ENCODE results near the gene ELMO3. TPM values are rescaled to one million over a fixed set of nuclear protein-coding genes. Genes with fewer than 3 reads are reported as not detected.

ELMO3 gene
- total and polyA plus RNA-seq, 2 of the 13 experiments (the other 11 are each of a cell fraction or from before 2014, with no cell fraction given): 2.6 to 4.0 TPM

GRCh38 chr16:67173808-67174705 lies 24.9 kb upstream of the ELMO3 start (continued):
- TF ChIP-seq TEAD2 (CRISPR knock-in tag; IDR thresholded peaks at IDR 0.05) (no peak), MAX (IDR thresholded peaks at IDR 0.05) (peak; percentile 97), ZNF124 (CRISPR knock-in tag; IDR thresholded peaks at IDR 0.05) (peak; percentile 81), MYPOP (CRISPR knock-in tag; IDR thresholded peaks at IDR 0.05) (peak; percentile 96; the same call in 1 of the 2 replicates), SMC3 (IDR thresholded peaks at IDR 0.05; ENCODE audit: low read length) (no peak), FOSL1 (CRISPR knock-in tag; IDR thresholded peaks at IDR 0.05; ENCODE audit: borderline replicate concordance) (no peak), PAXIP1 (CRISPR knock-in tag; conservative IDR thresholded peaks at IDR 0.05) (peak; percentile 76), ZNF713 (CRISPR knock-in tag; IDR thresholded peaks at IDR 0.05) (0 out of 2 replicates have a peak, but pooled peaks have one; percentile 87), MED8 (CRISPR knock-in tag; IDR thresholded peaks at IDR 0.05; ENCODE audit: insufficient replicate concordance) (peak; percentile 48), ZNF20 (CRISPR knock-in tag; IDR thresholded peaks at IDR 0.05) (no peak), E2F2 (CRISPR knock-in tag; IDR thresholded peaks at IDR 0.05; ENCODE audit: borderline replicate concordance) (no peak), CCAR2 (optimal IDR thresholded peaks at IDR 0.05; ENCODE audit: low read depth, low read length) (no peak), ATF1 (CRISPR knock-in tag; IDR thresholded peaks at IDR 0.05) (no peak), RARG (CRISPR knock-in tag; IDR thresholded peaks at IDR 0.05; ENCODE audit: low read depth) (no peak), U2AF2 (IDR thresholded peaks at IDR 0.05; ENCODE audit: low read depth, low read length) (no peak), SKI (IDR thresholded peaks at IDR 0.05; ENCODE audit: partially characterized antibody) (peak; percentile 82), ZSCAN25 (CRISPR knock-in tag; IDR thresholded peaks at IDR 0.05) (peak; percentile 89), RFXAP (CRISPR knock-in tag; IDR thresholded peaks at IDR 0.05; ENCODE audit: borderline replicate concordance) (peak; percentile 73; the same call in 1 of the 2 replicates), ZNF629 (CRISPR knock-in tag; conservative IDR thresholded peaks at IDR 0.05) (0 out of 2 replicates have a peak, but pooled peaks have one; percentile 34), POGZ (CRISPR knock-in tag; IDR thresholded peaks at IDR 0.05) (peak; percentile 68; the same call in 1 of the 2 replicates), ATM (IDR thresholded peaks at IDR 0.05; ENCODE audit: borderline replicate concordance) (no peak), SP140L (CRISPR knock-in tag; IDR thresholded peaks at IDR 0.05; ENCODE audit: borderline replicate concordance) (no peak), HDAC2 (CRISPR knock-in tag; IDR thresholded peaks at IDR 0.05) (peak; percentile 93; the same call in 1 of the 2 replicates), REL (CRISPR knock-in tag; conservative IDR thresholded peaks at IDR 0.05) (peak; percentile 94), POLR2A (IDR thresholded peaks at IDR 0.05; ENCODE audit: insufficient read depth in 1 of 2, low read depth in 2 of 2, low read length in 2 of 2) (peak in 1 of 2 experiments; percentile 11; a peak in 1 of 4 replicates)

Measured in HepG2 (cell line).